Stimulated activated CD4-positive, alpha-beta T cell treated with anti-CD3 and anti-CD28 coated beads, TNF-alpha, amount 100 ng/mL, for 1 hour (primary cell): ENCODE data around the gene TMEM184C.

Source experiments
- DNase-seq, 3 donors: peaks; one replicate each; pipeline ENCODE4 v3.0.0-alpha.2; 2020; ENCODE audit warnings: low read depth in 3 of 3, low spot score in 1 of 3

Gene TMEM184C

GRCh38 chr4:147599206-147599605 is 18.0 kb upstream of the TMEM184C start:
- DNase-seq: no peak

- no peak for DNase-seq
Measured at GRCh38 chr4:147599769-147600168, 17.4 kb upstream of the TMEM184C start.

- no peak for DNase-seq
Measured at GRCh38 chr4:147605499-147605898, 11.7 kb upstream of the TMEM184C start.

- no peak for DNase-seq
Measured at GRCh38 chr4:147607471-147607870, 9.7 kb upstream of the TMEM184C start.

GRCh38 chr4:147610686-147611085 is 6.5 kb upstream of the TMEM184C start:
- DNase-seq: no peak

- DNase-seq: no peak
Measured at GRCh38 chr4:147616849-147617172, 386 bp upstream of the TMEM184C start.

GRCh38 chr4:147617841-147618691 is 869 bp downstream of the TMEM184C start:
- DNase-seq: no peak

- no peak for DNase-seq
Measured at GRCh38 chr4:147620315-147620714, 3.1 kb downstream of the TMEM184C start.

- no peak for DNase-seq
Measured at GRCh38 chr4:147625733-147626132, 8.5 kb downstream of the TMEM184C start.

- no peak for DNase-seq
Measured at GRCh38 chr4:147626903-147627302, 9.7 kb downstream of the TMEM184C start.

GRCh38 chr4:147628415-147628814 is 11.2 kb downstream of the TMEM184C start:
- DNase-seq: no peak

- DNase-seq: no peak
Measured at GRCh38 chr4:147629783-147630730, 12.9 kb downstream of the TMEM184C start.

GRCh38 chr4:147633113-147633512 is 15.9 kb downstream of the TMEM184C start:
- no peak for DNase-seq

- no peak for DNase-seq
Measured at GRCh38 chr4:147633643-147634042, 16.4 kb downstream of the TMEM184C start.

- no peak for DNase-seq
Measured at GRCh38 chr4:147635348-147635747, 18.2 kb downstream of the TMEM184C start.

GRCh38 chr4:147638365-147638764 is 21.2 kb downstream of the TMEM184C start:
- DNase-seq: no peak

- no peak for DNase-seq
Measured at GRCh38 chr4:147638942-147639341, 21.7 kb downstream of the TMEM184C start.

GRCh38 chr4:147639388-147639787 is 22.2 kb downstream of the TMEM184C start:
- DNase-seq: no peak

GRCh38 chr4:147640331-147640730 is 23.1 kb downstream of the TMEM184C start:
- DNase-seq: no peak

- no peak for DNase-seq
Measured at GRCh38 chr4:147643616-147644015, 26.4 kb downstream of the TMEM184C start.

GRCh38 chr4:147644471-147644870 is 27.3 kb downstream of the TMEM184C start:
- no peak for DNase-seq

GRCh38 chr4:147645099-147645498 is 27.9 kb downstream of the TMEM184C start:
- no peak for DNase-seq
